Measurements from ENCODE around the gene DNAJC12.
"Not testable (repeated sequence)": the region's sequence is repeated elsewhere in the genome, so short reads cannot be mapped to it uniquely, and the experiment has no call there.

DNAJC12 gene

GRCh38 chr10:67837541-67838314 lies at the start of gene DNAJC12:
TSS of gene DNAJC12 (minus strand) at chr10:67838188. CDS start at chr10:67838011, 177 bp downstream.
- no peak within 1 kb of the TSS for H3K4me3 ChIP-seq (ENCODE audit: low read depth, low read length)

GRCh38 chr10:67884842-67885670 lies 47.1 kb upstream of the DNAJC12 start:
- H3K4me3 ChIP-seq (ENCODE audit: low read depth, low read length), result peak overlapping the region; percentile 95

- peak within 1 kb of the TSS; percentile 95 for H3K4me3 ChIP-seq (ENCODE audit: low read depth, low read length)
These were observed 46.4 kb upstream of the DNAJC12 start, which contains the start of gene SIRT1 for GRCh38 chr10:67884313-67884841. TSS of gene SIRT1 (plus strand) at chr10:67884656. CDS start at chr10:67884722, 66 bp downstream.

- H3K4me3 ChIP-seq (ENCODE audit: low read depth, low read length), result peak overlapping the region; percentile 48
These were observed 45.8 kb upstream of the DNAJC12 start for GRCh38 chr10:67883710-67884312.

GRCh38 chr10:67878133-67878532 lies 40.1 kb upstream of the DNAJC12 start:
- no peak overlapping the region for H3K4me3 ChIP-seq (ENCODE audit: low read depth, low read length)

GRCh38 chr10:67877421-67877820 lies 39.4 kb upstream of the DNAJC12 start:
- not testable (repeated sequence) for H3K4me3 ChIP-seq (ENCODE audit: low read depth, low read length)

GRCh38 chr10:67875340-67876238 lies 37.6 kb upstream of the DNAJC12 start:
- H3K4me3 ChIP-seq (ENCODE audit: low read depth, low read length), result no peak overlapping the region

GRCh38 chr10:67869996-67870395 lies 32.0 kb upstream of the DNAJC12 start:
- no peak overlapping the region for H3K4me3 ChIP-seq (ENCODE audit: low read depth, low read length)

GRCh38 chr10:67868132-67868531 lies 30.1 kb upstream of the DNAJC12 start:
- no peak overlapping the region for H3K4me3 ChIP-seq (ENCODE audit: low read depth, low read length)

GRCh38 chr10:67864607-67865371 lies 26.8 kb upstream of the DNAJC12 start:
- no peak overlapping the region for H3K4me3 ChIP-seq (ENCODE audit: low read depth, low read length)

GRCh38 chr10:67863094-67863493 lies 25.1 kb upstream of the DNAJC12 start:
- H3K4me3 ChIP-seq (ENCODE audit: low read depth, low read length), result no peak overlapping the region

- H3K4me3 ChIP-seq (ENCODE audit: low read depth, low read length), result no peak overlapping the region
These were observed 23.9 kb upstream of the DNAJC12 start for GRCh38 chr10:67861750-67862432.

- H3K4me3 ChIP-seq (ENCODE audit: low read depth, low read length), result no peak overlapping the region
These were observed 21.0 kb upstream of the DNAJC12 start for GRCh38 chr10:67858971-67859370.

- no peak overlapping the region for H3K4me3 ChIP-seq (ENCODE audit: low read depth, low read length)
These were observed 15.5 kb upstream of the DNAJC12 start for GRCh38 chr10:67853512-67853911.

GRCh38 chr10:67852761-67853160 lies 14.8 kb upstream of the DNAJC12 start:
- no peak overlapping the region for H3K4me3 ChIP-seq (ENCODE audit: low read depth, low read length)

- H3K4me3 ChIP-seq (ENCODE audit: low read depth, low read length), result no peak overlapping the region
These were observed 13.2 kb upstream of the DNAJC12 start for GRCh38 chr10:67851186-67851585.

- H3K4me3 ChIP-seq (ENCODE audit: low read depth, low read length), result peak overlapping the region; percentile 81
These were observed 11.5 kb upstream of the DNAJC12 start for GRCh38 chr10:67849331-67850011.

GRCh38 chr10:67843284-67843683 lies 5.3 kb upstream of the DNAJC12 start:
- H3K4me3 ChIP-seq (ENCODE audit: low read depth, low read length), result no peak overlapping the region

All from iPS-11a (cell line).